SH-SY5Y (cell line): ENCODE measurements around the gene CDC34.

Source experiments
- GATA2 ChIP-seq: IDR thresholded peaks from 2 replicates; pipeline ENCODE4 v1.6.1; 2011; ENCODE audit warnings: mild to moderate bottlenecking, low read depth, low read length
- GATA3 ChIP-seq: IDR thresholded peaks from 2 replicates; pipeline ENCODE4 v1.6.1; 2011; ENCODE audit warnings: low read depth, mild to moderate bottlenecking, low read length, moderate library complexity

GRCh38 chr19:518598-519231, 12.8 kb upstream of the CDC34 start:
- no peak for TF ChIP-seq GATA3
- no peak for TF ChIP-seq GATA2
